Neutrophil (primary cell): Measurements from ENCODE around the gene FTL.

Source experiments
- H3K27ac ChIP-seq: fragments of 200-600 bp; sonication (generic); 2 replicates; pipeline ENCODE4 v1.5.1; 2016; ENCODE audit warnings: mild to moderate bottlenecking, moderate library complexity
- H3K27me3 ChIP-seq: fragments of 200-600 bp; sonication (generic); 2 replicates; pipeline ENCODE4 v1.6.0; 2016; ENCODE audit warnings: mild to moderate bottlenecking
- H3K36me3 ChIP-seq: fragments of 200-600 bp; sonication (generic); 2 replicates; pipeline ENCODE4 v1.5.1; 2017
- H3K4me1 ChIP-seq, 2 experiments: fragments of 200-600 bp in 1 of 2; sonication (generic) in 1 of 2; 1 replicate in 1 of 2; 2 replicates in 1 of 2; pipeline versions ENCODE4 v1.5.1 to v1.6.1; 2013 to 2016; ENCODE audit warnings: low read depth in 1 of 2, low read length in 1 of 2, mild to moderate bottlenecking in 1 of 2, moderate library complexity in 1 of 2; ENCODE audit not compliant: control insufficient read depth in 1 of 2, insufficient read depth in 1 of 2
- H3K4me3 ChIP-seq, 2 experiments: fragments of 200-600 bp in 1 of 2; sonication (generic) in 1 of 2; 1 replicate in 1 of 2; 2 replicates in 1 of 2; pipeline ENCODE4 v1.5.1; 2013 to 2016; ENCODE audit warnings: low read depth in 1 of 2, low read length in 1 of 2, mild to moderate bottlenecking in 1 of 2, moderate library complexity in 1 of 2
- H3K9me3 ChIP-seq: fragments of 200-600 bp; sonication (generic); 2 replicates; pipeline ENCODE4 v1.5.1; 2016
- CTCF ChIP-seq: fragments of 200-600 bp; sonication (generic); IDR thresholded peaks from 2 replicates; pipeline ENCODE4 v1.5.1; 2016; ENCODE audit warnings: antibody characterized with exemption

FTL gene

DNA sequence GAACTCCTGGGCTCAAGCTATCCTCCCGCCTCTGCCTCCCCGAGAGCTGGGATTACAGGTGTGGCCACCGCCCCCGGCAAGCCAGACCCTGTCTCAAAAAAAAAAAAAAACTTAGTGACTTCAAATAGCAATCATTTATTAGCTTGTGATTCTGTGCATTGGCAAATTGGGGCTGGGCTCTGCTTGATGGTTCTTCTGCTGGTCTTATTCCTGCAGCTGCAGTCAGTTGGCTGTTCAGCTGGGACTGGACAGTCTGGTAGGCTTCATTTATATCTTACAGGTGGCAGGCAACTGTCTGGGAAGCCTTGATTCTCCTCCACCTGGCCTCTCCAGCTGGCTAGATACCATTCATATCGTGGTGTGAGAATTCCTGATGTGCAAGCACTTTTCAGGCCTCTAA lies 24.2 kb upstream of the FTL start:
- no peaks in the 10 kb centered on the region for H3K4me1 ChIP-seq
- no peak overlapping the region for H3K27ac ChIP-seq
- no peak for TF ChIP-seq CTCF
- no peaks in the 10 kb centered on the region for H3K36me3 ChIP-seq
- H3K4me3 ChIP-seq = no peak overlapping the region
- no peaks in the 10 kb centered on the region for H3K9me3 ChIP-seq
- no peaks in the 10 kb centered on the region for H3K27me3 ChIP-seq

DNA sequence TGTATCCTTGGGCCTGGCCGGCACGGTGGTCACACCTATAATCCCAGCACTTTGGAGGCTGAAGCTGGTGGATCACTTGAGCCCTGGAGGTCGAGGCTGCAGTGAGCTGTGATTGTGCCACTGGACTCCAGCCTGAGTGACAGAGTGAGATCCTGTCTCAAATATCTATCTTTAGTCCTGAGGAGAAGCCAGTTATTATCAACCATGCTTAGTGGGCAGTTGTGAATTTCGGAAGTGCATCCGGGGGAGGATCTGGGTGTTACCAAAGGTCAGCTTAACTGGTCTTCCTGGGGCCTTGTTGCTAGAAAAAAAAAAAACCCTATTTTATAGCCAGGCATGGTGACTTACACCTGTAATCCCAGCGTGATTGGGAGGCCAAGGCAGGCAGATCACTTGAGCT lies 22.0 kb upstream of the FTL start:
- no peak for TF ChIP-seq CTCF
- H3K9me3 ChIP-seq = no peaks in the 10 kb centered on the region
- H3K27ac ChIP-seq = no peak overlapping the region
- no peaks in the 10 kb centered on the region for H3K36me3 ChIP-seq
- no peaks in the 10 kb centered on the region for H3K27me3 ChIP-seq
- no peak overlapping the region for H3K4me3 ChIP-seq
- no peaks in the 10 kb centered on the region for H3K4me1 ChIP-seq

- Histone ChIP-seq H3K27me3 (no peaks in the 10 kb centered on the region), H3K27ac (no peak overlapping the region), H3K36me3 (no peaks in the 10 kb centered on the region), H3K4me1 (no peaks in the 10 kb centered on the region), H3K4me3 (no peak overlapping the region), H3K9me3 (no peaks in the 10 kb centered on the region)
- no peak for TF ChIP-seq CTCF
Observed at GRCh38 chr19:48945415-48945814, 19.7 kb upstream of the FTL start.

DNA sequence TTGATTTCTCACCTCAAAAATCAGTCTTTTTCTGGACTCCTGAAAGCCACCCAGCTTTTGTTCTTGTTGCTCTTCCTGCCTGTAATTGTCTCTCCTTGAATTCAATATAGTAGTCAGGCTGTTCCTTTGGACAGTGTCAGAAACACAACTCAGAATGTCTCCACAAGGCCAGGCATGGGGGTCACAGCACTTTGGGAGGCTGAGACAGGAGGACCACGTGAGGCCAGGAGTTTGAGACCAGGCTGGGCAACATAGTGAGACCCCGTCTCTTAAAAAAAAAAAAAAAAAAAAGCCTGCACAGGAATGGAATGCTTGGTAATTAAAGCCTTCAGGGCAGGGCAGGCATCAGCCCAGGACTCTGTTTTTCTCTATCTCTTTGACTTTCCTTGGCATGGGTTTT lies 19.3 kb upstream of the FTL start:
- no peak overlapping the region for H3K4me3 ChIP-seq
- no peaks in the 10 kb centered on the region for H3K27me3 ChIP-seq
- no peaks in the 10 kb centered on the region for H3K36me3 ChIP-seq
- no peaks in the 10 kb centered on the region for H3K9me3 ChIP-seq
- no peaks in the 10 kb centered on the region for H3K4me1 ChIP-seq
- no peak for TF ChIP-seq CTCF
- H3K27ac ChIP-seq = no peak overlapping the region

GRCh38 chr19:48946463-48947257 lies 18.4 kb upstream of the FTL start:
- H3K9me3 ChIP-seq = no peaks in the 10 kb centered on the region
- H3K27ac ChIP-seq = no peak overlapping the region
- H3K27me3 ChIP-seq = no peaks in the 10 kb centered on the region
- no peaks in the 10 kb centered on the region for H3K36me3 ChIP-seq
- H3K4me1 ChIP-seq = no peaks in the 10 kb centered on the region
- no peak overlapping the region for H3K4me3 ChIP-seq
- TF ChIP-seq CTCF = no peak

GRCh38 chr19:48947258-48947542 lies 17.9 kb upstream of the FTL start:
- Histone ChIP-seq H3K4me1 (no peaks in the 10 kb centered on the region), H3K4me3 (no peak overlapping the region), H3K27me3 (no peaks in the 10 kb centered on the region), H3K36me3 (no peaks in the 10 kb centered on the region), H3K9me3 (no peaks in the 10 kb centered on the region), H3K27ac (no peak overlapping the region)
- TF ChIP-seq CTCF = no peak
